Suprapubic skin (tissue), 4 donors: ENCODE data around the gene FNDC3A. TPM values are rescaled to one million over a fixed set of nuclear protein-coding genes. Genes with fewer than 3 reads are reported as not detected.

Source experiments
- DNase-seq, 2 donors: peaks; one replicate each; pipeline ENCODE4 v3.0.0-alpha.2; 2019; ENCODE audit warnings: low spot score in 2 of 2
- H3K27ac ChIP-seq: fragments of 200-600 bp; sonication (generic); one replicate; pipeline ENCODE4 v1.5.1; 2019
- H3K27me3 ChIP-seq: fragments of 200-600 bp; sonication (generic); one replicate; pipeline ENCODE4 v1.5.1; 2019
- H3K36me3 ChIP-seq: fragments of 200-600 bp; sonication (generic); one replicate; pipeline ENCODE4 v1.5.1; 2019
- H3K4me1 ChIP-seq: fragments of 200-600 bp; sonication (generic); one replicate; pipeline ENCODE4 v1.5.1; 2019
- H3K4me3 ChIP-seq: fragments of 200-600 bp; sonication (generic); one replicate; pipeline ENCODE4 v1.5.1; 2019; ENCODE audit warnings: mild to moderate bottlenecking
- H3K9me3 ChIP-seq: fragments of 200-600 bp; sonication (generic); one replicate; pipeline ENCODE4 v1.5.1; 2019
- EP300 ChIP-seq: sonication (generic); formaldehyde crosslinking; IDR thresholded peaks from one replicate; pipeline ENCODE4 v1.6.1; 2017; ENCODE audit warnings: antibody characterized with exemption
- POLR2A ChIP-seq, 2 donors: fragments of 450-650 bp; IDR thresholded peaks; one replicate each; pipeline ENCODE4 v1.6.1; 2017; ENCODE audit warnings: antibody characterized with exemption in 2 of 2, mild to moderate bottlenecking in 2 of 2, moderate library complexity in 2 of 2
- POLR2AphosphoS5 ChIP-seq, 3 donors: sonication (generic); formaldehyde crosslinking; IDR thresholded peaks; one replicate each; pipeline ENCODE4 v1.6.1; 2017; ENCODE audit warnings: antibody characterized with exemption in 3 of 3
- WGBS: methylation state at CpG from one replicate; pipeline ENCODE4 v1.1.5; 2018; 5-methylcytosine and 5-hydroxymethylcytosine counted together
- total RNA-seq, 4 donors: library from RNA; depleted of rRNA; stranded (reverse); fragments of >200 nt; gene quantifications; one replicate each; pipeline ENCODE4 v1.1.0, GENCODE V29; 2016
- TF ChIP-seq, protein P1 (sequence below), 2 donors: fragments of 200-600 bp in 1 of 2; fragments of 450-650 bp in 1 of 2; sonication (generic) in 1 of 2; IDR thresholded peaks; one replicate each; pipeline ENCODE4 v1.5.1; 2016 to 2019; ENCODE audit warnings: antibody characterized with exemption in 2 of 2, mild to moderate bottlenecking in 1 of 2, moderate library complexity in 1 of 2

The FNDC3A gene
- total RNA-seq, 4 donors from 2014 or later, result 19.9 to 30.7 (median 24.9) TPM

GRCh38 chr13:49210669-49211068 is 235.0 kb downstream of the FNDC3A start:
- Histone ChIP-seq H3K9me3 (no peaks in the 10 kb centered on the region), H3K4me1 (peaks cover 5% of the 10 kb centered on the region), H3K36me3 (peaks cover 22% of the 10 kb centered on the region), H3K27me3 (no peaks in the 10 kb centered on the region), H3K4me3 (no peak overlapping the region), H3K27ac (no peak overlapping the region)
- TF ChIP-seq POLR2A (IDR thresholded peaks at IDR 0.05), result no peak
- TF ChIP-seq, protein P1, sequence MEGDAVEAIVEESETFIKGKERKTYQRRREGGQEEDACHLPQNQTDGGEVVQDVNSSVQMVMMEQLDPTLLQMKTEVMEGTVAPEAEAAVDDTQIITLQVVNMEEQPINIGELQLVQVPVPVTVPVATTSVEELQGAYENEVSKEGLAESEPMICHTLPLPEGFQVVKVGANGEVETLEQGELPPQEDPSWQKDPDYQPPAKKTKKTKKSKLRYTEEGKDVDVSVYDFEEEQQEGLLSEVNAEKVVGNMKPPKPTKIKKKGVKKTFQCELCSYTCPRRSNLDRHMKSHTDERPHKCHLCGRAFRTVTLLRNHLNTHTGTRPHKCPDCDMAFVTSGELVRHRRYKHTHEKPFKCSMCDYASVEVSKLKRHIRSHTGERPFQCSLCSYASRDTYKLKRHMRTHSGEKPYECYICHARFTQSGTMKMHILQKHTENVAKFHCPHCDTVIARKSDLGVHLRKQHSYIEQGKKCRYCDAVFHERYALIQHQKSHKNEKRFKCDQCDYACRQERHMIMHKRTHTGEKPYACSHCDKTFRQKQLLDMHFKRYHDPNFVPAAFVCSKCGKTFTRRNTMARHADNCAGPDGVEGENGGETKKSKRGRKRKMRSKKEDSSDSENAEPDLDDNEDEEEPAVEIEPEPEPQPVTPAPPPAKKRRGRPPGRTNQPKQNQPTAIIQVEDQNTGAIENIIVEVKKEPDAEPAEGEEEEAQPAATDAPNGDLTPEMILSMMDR (IDR thresholded peaks at IDR 0.05), result no peak
- no peak for TF ChIP-seq EP300
- no peak for TF ChIP-seq POLR2AphosphoS5 (IDR thresholded peaks at IDR 0.05)
- whole genome bisulfite sequencing, result 96% methylated on average over 5 of the region's 5 CpGs
- no peak for DNase-seq

DNA sequence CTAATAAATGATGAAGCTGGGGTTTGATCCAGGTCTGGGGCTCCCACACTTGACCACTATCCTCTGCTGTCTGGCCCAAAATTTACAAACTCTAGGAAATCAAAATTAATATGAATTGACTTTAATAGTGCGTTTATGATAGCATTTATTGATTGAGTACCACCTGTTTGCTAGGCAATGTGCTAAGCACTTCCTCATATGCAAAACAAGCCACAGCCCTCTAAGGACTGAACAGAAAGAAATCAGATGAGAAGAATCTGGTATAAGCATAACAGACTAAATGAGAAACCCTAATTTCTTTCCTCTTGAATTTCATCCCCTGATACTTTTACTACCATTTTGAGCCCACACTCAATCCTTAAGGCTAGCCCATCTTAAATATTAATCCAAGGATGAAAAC is 237.8 kb downstream of the FNDC3A start:
- 88% methylated on average over 1 of the region's 1 CpG for WGBS
- DNase-seq, result no peak
- no peaks in the 10 kb centered on the region for H3K36me3 ChIP-seq
- H3K27ac ChIP-seq, result no peak overlapping the region
- H3K4me1 ChIP-seq, result peaks cover 8% of the 10 kb centered on the region
- H3K27me3 ChIP-seq, result peaks cover 14% of the 10 kb centered on the region
- no peaks in the 10 kb centered on the region for H3K9me3 ChIP-seq
- TF ChIP-seq POLR2AphosphoS5 (IDR thresholded peaks at IDR 0.05) (no peak), POLR2A (IDR thresholded peaks at IDR 0.05) (no peak), EP300 (no peak)
- TF ChIP-seq, protein P1 (IDR thresholded peaks at IDR 0.05), result no peak
- no peak overlapping the region for H3K4me3 ChIP-seq

- TF ChIP-seq EP300 (no peak), POLR2AphosphoS5 (IDR thresholded peaks at IDR 0.05) (no peak), POLR2A (IDR thresholded peaks at IDR 0.05) (no peak)
- TF ChIP-seq, protein P1 (IDR thresholded peaks at IDR 0.05), result no peak
- Histone ChIP-seq H3K36me3 (no peaks in the 10 kb centered on the region), H3K4me3 (no peak overlapping the region), H3K9me3 (no peaks in the 10 kb centered on the region), H3K27me3 (peaks cover 21% of the 10 kb centered on the region), H3K27ac (no peak overlapping the region), H3K4me1 (peaks cover 12% of the 10 kb centered on the region)
- WGBS, result 59% methylated on average over 5 of the region's 6 CpGs
- no peak for DNase-seq
These were observed 238.5 kb downstream of the FNDC3A start for GRCh38 chr13:49213997-49214916.

DNA sequence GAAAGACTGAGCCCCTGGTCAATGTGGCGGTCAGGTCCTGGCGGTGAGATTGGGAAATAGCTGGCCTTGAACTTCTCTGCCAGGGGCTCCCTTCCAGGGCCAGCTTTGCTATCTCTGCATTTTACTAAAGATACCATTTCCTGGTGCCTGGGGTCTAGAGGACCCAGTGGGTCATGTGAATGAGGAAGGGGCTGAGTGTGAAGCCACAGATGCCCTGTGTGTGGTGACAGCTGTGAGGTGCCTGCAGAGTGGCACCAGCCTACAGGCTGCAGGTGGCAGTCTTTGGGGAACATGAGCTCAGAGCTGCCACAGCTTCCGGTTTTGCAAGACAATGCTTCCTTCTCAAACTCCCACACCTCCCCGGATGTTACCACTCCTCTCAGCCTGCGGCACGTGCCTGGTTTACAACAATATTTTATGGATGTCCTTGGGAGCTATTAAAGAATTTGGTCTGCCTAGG is 239.2 kb downstream of the FNDC3A start:
- TF ChIP-seq POLR2AphosphoS5 (IDR thresholded peaks at IDR 0.05) (no peak), EP300 (no peak), POLR2A (IDR thresholded peaks at IDR 0.05) (no peak)
- TF ChIP-seq, protein P1 (IDR thresholded peaks at IDR 0.05), result no peak
- no peak overlapping the region for H3K27ac ChIP-seq

GRCh38 chr13:49216334-49216733 is 240.6 kb downstream of the FNDC3A start:
- WGBS, result 90% methylated on average over 6 of the region's 6 CpGs
- Histone ChIP-seq H3K27me3 (peaks cover 42% of the 10 kb centered on the region), H3K4me3 (no peak overlapping the region), H3K27ac (no peak overlapping the region), H3K36me3 (no peaks in the 10 kb centered on the region), H3K9me3 (no peaks in the 10 kb centered on the region), H3K4me1 (peaks cover 29% of the 10 kb centered on the region)
- DNase-seq, result no peak
- TF ChIP-seq EP300 (no peak), POLR2AphosphoS5 (IDR thresholded peaks at IDR 0.05) (no peak), POLR2A (IDR thresholded peaks at IDR 0.05) (no peak)
- TF ChIP-seq, protein P1 (IDR thresholded peaks at IDR 0.05), result no peak

More for the DNA sequence above, 239.2 kb downstream of the FNDC3A start:
- no peaks in the 10 kb centered on the region for H3K9me3 ChIP-seq
- no peak overlapping the region for H3K4me3 ChIP-seq
- DNase-seq, result no peak
- H3K27me3 ChIP-seq, result peaks cover 28% of the 10 kb centered on the region
- whole genome bisulfite sequencing, result 23% methylated on average over 4 of the region's 6 CpGs
- no peaks in the 10 kb centered on the region for H3K36me3 ChIP-seq
- H3K4me1 ChIP-seq, result peaks cover 15% of the 10 kb centered on the region
